Endothelial cell of umbilical vein (primary cell): ENCODE measurements around the gene EMP2. TPM values are rescaled to one million over a fixed set of nuclear protein-coding genes. Genes with fewer than 3 reads are reported as not detected.

Experiments used
- BruUV-seq: library from RNA; stranded (reverse); fragments of 400-500 nt; replicated peaks from 2 replicates; lab custom pipeline; 2021; lab: Mats Ljungman, UMichigan
- CTCF ChIA-PET: fragments of 300-600, 350-600 bp; sonication (Branson Sonifier 250); formaldehyde crosslinking; loops from one replicate; lab custom pipeline; 2021; ENCODE audit warnings: antibody characterized with exemption, inconsistent platforms; lab: Charles Lee
- POLR2A ChIA-PET: fragments of 300-600, 350-600 bp; sonication (Branson Sonifier 250); formaldehyde crosslinking; loops from one replicate; lab custom pipeline; 2021; ENCODE audit warnings: antibody characterized with exemption, inconsistent platforms; lab: Charles Lee
- DNase-seq: peaks from one replicate; pipeline ENCODE4 v3.0.0-alpha.2; 2011; ENCODE audit warnings: low read depth, low spot score
- FAIRE-seq: peaks from 2 replicates; lab custom pipeline; 2011; peaks lifted over from hg19 to GRCh38; lab: Jason Lieb, UNC
- H2AFZ ChIP-seq: 2 replicates; pipeline ENCODE4 v1.6.0; 2012; ENCODE audit warnings: low read depth, low read length, control low read depth, inconsistent platforms
- H3K27ac ChIP-seq: 2 replicates; pipeline ENCODE4 v1.5.1; 2011; ENCODE audit warnings: low read depth, mild to moderate bottlenecking, control low read depth, low read length, moderate library complexity; ENCODE audit not compliant: insufficient read depth
- H3K27me3 ChIP-seq, 2 experiments: 2 replicates each; pipeline versions ENCODE4 v1.6.0 to v1.6.1; 2011; ENCODE audit warnings: low read length in 2 of 2, mixed read lengths in 1 of 2; ENCODE audit not compliant: control insufficient read depth in 2 of 2, insufficient read depth in 2 of 2
- H3K36me3 ChIP-seq, 2 experiments: 2 replicates in 1 of 2; 3 replicates in 1 of 2; pipeline ENCODE4 v1.5.1; 2011; ENCODE audit warnings: low read length in 2 of 2, mild to moderate bottlenecking in 1 of 2, moderate library complexity in 1 of 2; ENCODE audit not compliant: control insufficient read depth in 2 of 2, insufficient read depth in 2 of 2; ENCODE audit errors: extremely low read depth in 1 of 2
- H3K4me1 ChIP-seq: 3 replicates; pipeline ENCODE4 v1.5.1; 2011; ENCODE audit warnings: mild to moderate bottlenecking, low read length; ENCODE audit not compliant: control insufficient read depth, insufficient read depth; ENCODE audit errors: extremely low read depth
- H3K4me2 ChIP-seq: 2 replicates; pipeline ENCODE4 v1.6.1; 2011; ENCODE audit warnings: low read length, control low read depth, mixed read lengths; ENCODE audit not compliant: insufficient read depth
- H3K4me3 ChIP-seq, 3 experiments: fragments of 200-600 bp in 1 of 3; sonication (generic), shearing (Covaris generic) in 1 of 3; replicated peaks in 1 of 3; 2 replicates each; pipeline ENCODE4 v1.5.1; 2011 to 2016; ENCODE audit warnings: control low read depth in 3 of 3, low read length in 3 of 3, mild to moderate bottlenecking in 2 of 3, inconsistent platforms in 1 of 3, low read depth in 1 of 3, moderate library complexity in 1 of 3; ENCODE audit not compliant: insufficient read depth in 1 of 3
- H3K79me2 ChIP-seq: 2 replicates; pipeline ENCODE4 v1.6.0; 2012; ENCODE audit warnings: low read length, inconsistent platforms; ENCODE audit not compliant: control insufficient read depth, insufficient read depth
- H3K9ac ChIP-seq: replicated peaks from 2 replicates; pipeline ENCODE3; 2011; ENCODE audit warnings: low read length, control low read depth; ENCODE audit not compliant: insufficient read depth; ENCODE audit errors: extremely low read depth
- H3K9me1 ChIP-seq: replicated peaks from 3 replicates; pipeline ENCODE4 v1.6.0; 2011; ENCODE audit warnings: mild to moderate bottlenecking, low read length; ENCODE audit not compliant: control insufficient read depth, insufficient read depth; ENCODE audit errors: extremely low read depth
- H3K9me3 ChIP-seq: replicated peaks from 2 replicates; pipeline ENCODE4 v1.5.1; 2012; ENCODE audit warnings: low read length, inconsistent platforms; ENCODE audit not compliant: control insufficient read depth, insufficient read depth
- H4K20me1 ChIP-seq: replicated peaks from 2 replicates; pipeline ENCODE3; 2011; ENCODE audit warnings: mild to moderate bottlenecking, low read length; ENCODE audit not compliant: control insufficient read depth, insufficient read depth; ENCODE audit errors: extremely low read depth
- EZH2 ChIP-seq: IDR thresholded peaks from 2 replicates; pipeline ENCODE4 v1.6.1; 2012; ENCODE audit warnings: borderline replicate concordance, low read depth, mild to moderate bottlenecking, moderate library complexity, low read length, inconsistent platforms; ENCODE audit not compliant: severe bottlenecking
- FOS ChIP-seq: IDR thresholded peaks from 2 replicates; pipeline ENCODE4 v1.6.1; 2011; ENCODE audit warnings: mild to moderate bottlenecking, low read length, moderate library complexity, borderline replicate concordance; ENCODE audit not compliant: insufficient read depth
- GATA2 ChIP-seq: IDR thresholded peaks from 2 replicates; pipeline ENCODE4 v1.7.0; 2011; ENCODE audit warnings: low read depth, mild to moderate bottlenecking, moderate library complexity, mixed read lengths, low read length; ENCODE audit not compliant: insufficient read length, insufficient read depth
- JUN ChIP-seq: IDR thresholded peaks from 2 replicates; pipeline ENCODE4 v1.6.1; 2011; ENCODE audit warnings: borderline replicate concordance, low read depth; ENCODE audit not compliant: insufficient read length, insufficient read depth
- MYC ChIP-seq: IDR thresholded peaks from one replicate; pipeline ENCODE4 v1.6.1; 2011; ENCODE audit warnings: mild to moderate bottlenecking, low read depth, low read length
- POLR2A ChIP-seq: IDR thresholded peaks from 2 replicates; pipeline ENCODE4 v1.6.1; 2012; ENCODE audit warnings: low read depth, mild to moderate bottlenecking, control low read depth, low read length
- POLR2AphosphoS5 ChIP-seq: IDR thresholded peaks from 2 replicates; pipeline ENCODE4 v1.6.1; 2012; ENCODE audit warnings: low read depth, mild to moderate bottlenecking, control low read depth, low read length, moderate library complexity; ENCODE audit not compliant: insufficient read depth
- dilution Hi-C: fragments of 300-500 bp; cut with MboI; formaldehyde crosslinking; loops from one replicate; pipeline ENCODE4 v1.15.0; 2019; ENCODE audit warnings: low sequenced_read_pairs; ENCODE audit not compliant: extremely low pct_ligation_motif_present
- intact Hi-C: fragments of 100-400 bp; cut with micrococcal nuclease; formaldehyde crosslinking; loops from one replicate; pipeline ENCODE4 v1.10.0; 2022
- polyA plus RNA-seq, 4 experiments: library from polyadenylated mRNA; depleted of rRNA in 3 of 4; stranded (reverse) in 3 of 4; unstranded in 1 of 4; fragments of >200 nt; gene quantifications; 2 replicates each; pipeline versions ENCODE4 v1.2.1 to v1.2.3, GENCODE V29; 2011 to 2012; ENCODE audit warnings: missing spikeins in 1 of 4
- total RNA-seq: library from RNA; stranded (reverse); gene quantifications from 2 replicates; pipeline ENCODE4 v1.2.3, GENCODE V29; 2021
- TF ChIP-seq, protein P1 (sequence below), 2 donors: IDR thresholded peaks; 1 replicate in 1 of 2; 2 replicates in 1 of 2; pipeline ENCODE4 v1.5.1; 2011; ENCODE audit warnings: low read length in 2 of 2, mild to moderate bottlenecking in 2 of 2, moderate library complexity in 2 of 2, control low read depth in 1 of 2, inconsistent platforms in 1 of 2, low read depth in 1 of 2; ENCODE audit not compliant: insufficient read depth in 1 of 2; ENCODE audit errors: extremely low read depth in 1 of 2
- TF ChIP-seq, protein P2 (sequence below): IDR thresholded peaks from 2 replicates; pipeline ENCODE4 v1.6.1; 2011; ENCODE audit not compliant: insufficient read depth, insufficient read length

EMP2 gene
- total and polyA plus RNA-seq, 2 donors (not counting 3 experiments of a cell fraction or from before 2014, with no cell fraction given), result 19.0 to 25.5 TPM

DNA sequence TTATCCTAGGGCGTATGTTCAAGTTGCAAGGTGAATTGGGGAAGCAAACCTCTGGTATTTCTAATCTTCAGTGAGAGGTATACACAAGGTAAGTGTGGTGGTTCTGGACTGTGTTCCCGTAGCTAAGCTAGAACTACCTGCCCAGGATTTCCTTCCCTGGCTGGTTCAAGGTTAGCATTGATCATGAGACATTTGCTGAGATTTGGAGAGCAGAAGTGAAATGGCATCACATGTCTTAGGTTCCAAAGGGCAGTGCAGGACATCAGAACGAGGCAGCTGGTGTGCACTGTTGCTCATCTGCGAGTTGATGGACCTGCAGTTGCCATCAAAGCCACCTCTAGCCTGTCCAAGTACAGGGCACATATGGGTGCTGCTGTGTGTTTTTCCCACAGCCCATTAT, 95.2 kb downstream of the EMP2 start:
- Histone ChIP-seq H3K4me1 (no peaks in the 10 kb centered on the region), H3K36me3 (no peaks in the 10 kb centered on the region), H3K9me1 (no peaks in the 10 kb centered on the region), H4K20me1 (no peaks in the 10 kb centered on the region), H3K9me3 (no peaks in the 10 kb centered on the region), H2AFZ (no peak overlapping the region), H3K4me3 (no peak overlapping the region), H3K79me2 (no peaks in the 10 kb centered on the region), H3K27me3 (no peaks in the 10 kb centered on the region), H3K9ac (no peak overlapping the region), H3K27ac (no peak overlapping the region), H3K4me2 (no peak overlapping the region)
- TF ChIP-seq EZH2 (no peak), MYC (no peak), POLR2AphosphoS5 (no peak), JUN (no peak), GATA2 (no peak), POLR2A (no peak), FOS (no peak)
- TF ChIP-seq, protein P1, sequence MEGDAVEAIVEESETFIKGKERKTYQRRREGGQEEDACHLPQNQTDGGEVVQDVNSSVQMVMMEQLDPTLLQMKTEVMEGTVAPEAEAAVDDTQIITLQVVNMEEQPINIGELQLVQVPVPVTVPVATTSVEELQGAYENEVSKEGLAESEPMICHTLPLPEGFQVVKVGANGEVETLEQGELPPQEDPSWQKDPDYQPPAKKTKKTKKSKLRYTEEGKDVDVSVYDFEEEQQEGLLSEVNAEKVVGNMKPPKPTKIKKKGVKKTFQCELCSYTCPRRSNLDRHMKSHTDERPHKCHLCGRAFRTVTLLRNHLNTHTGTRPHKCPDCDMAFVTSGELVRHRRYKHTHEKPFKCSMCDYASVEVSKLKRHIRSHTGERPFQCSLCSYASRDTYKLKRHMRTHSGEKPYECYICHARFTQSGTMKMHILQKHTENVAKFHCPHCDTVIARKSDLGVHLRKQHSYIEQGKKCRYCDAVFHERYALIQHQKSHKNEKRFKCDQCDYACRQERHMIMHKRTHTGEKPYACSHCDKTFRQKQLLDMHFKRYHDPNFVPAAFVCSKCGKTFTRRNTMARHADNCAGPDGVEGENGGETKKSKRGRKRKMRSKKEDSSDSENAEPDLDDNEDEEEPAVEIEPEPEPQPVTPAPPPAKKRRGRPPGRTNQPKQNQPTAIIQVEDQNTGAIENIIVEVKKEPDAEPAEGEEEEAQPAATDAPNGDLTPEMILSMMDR (IDR thresholded peaks at IDR 0.05; ENCODE audit: extremely low read depth in 1 of 2, insufficient read depth in 1 of 2, low read depth in 1 of 2, low read length in 2 of 2), result no peak
- TF ChIP-seq, protein P2, sequence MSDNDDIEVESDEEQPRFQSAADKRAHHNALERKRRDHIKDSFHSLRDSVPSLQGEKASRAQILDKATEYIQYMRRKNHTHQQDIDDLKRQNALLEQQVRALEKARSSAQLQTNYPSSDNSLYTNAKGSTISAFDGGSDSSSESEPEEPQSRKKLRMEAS, result no peak
- no peak for DNase-seq
- dilution Hi-C loops (no loop called here), intact Hi-C loops (no loop called here)
- no peak for FAIRE-seq
- ChIA-PET CTCF (interaction anchor here (1.1 kb wide), 1 partner anchor 24 kb away, joined by 4 read pairs; no protein-coding TSS in a partner anchor), POLR2A (no interaction called here)
- no TSS peak for BruUV-seq
